H7 (cell line): ENCODE results near the gene RET. TPM values are rescaled to one million over a fixed set of nuclear protein-coding genes. Genes with fewer than 3 reads are reported as not detected.
"Not testable (repeated sequence)": the region's sequence is repeated elsewhere in the genome, so short reads cannot be mapped to it uniquely, and the experiment has no call there.

Source experiments
- DNase-seq: peaks from one replicate; pipeline ENCODE4 v3.0.0; 2012
- H3K27me3 ChIP-seq: 2 replicates; pipeline ENCODE4 v1.6.0; 2011; ENCODE audit warnings: mild to moderate bottlenecking, low read length; ENCODE audit not compliant: control insufficient read depth, insufficient read depth
- H3K36me3 ChIP-seq: replicated peaks from 2 replicates; pipeline ENCODE4 v1.5.1; 2011; ENCODE audit warnings: low read length; ENCODE audit not compliant: control insufficient read depth, insufficient read depth
- H3K4me3 ChIP-seq: 2 replicates; pipeline ENCODE4 v1.5.1; 2011; ENCODE audit warnings: low read depth, mild to moderate bottlenecking, control low read depth, low read length, moderate library complexity; ENCODE audit not compliant: insufficient read depth
- total RNA-seq: library from RNA; depleted of rRNA; stranded (reverse); fragments of >200 nt; shearing (Covaris generic); gene quantifications from 2 replicates; pipeline ENCODE4 v1.2.3, GENCODE V29; 2014

The RET gene
- total RNA-seq, 1 experiment from 2014 or later, result 16.0 TPM

- H3K4me3 ChIP-seq, result no peak overlapping the region
- no peak for DNase-seq
- no peaks in the 10 kb centered on the region for H3K36me3 ChIP-seq
- no peaks in the 10 kb centered on the region for H3K27me3 ChIP-seq
These were observed 13.8 kb downstream of the RET start for GRCh38 chr10:43090664-43091063.

- no peak overlapping the region for H3K4me3 ChIP-seq
- DNase-seq, result no peak
- no peaks in the 10 kb centered on the region for H3K36me3 ChIP-seq
- H3K27me3 ChIP-seq, result no peaks in the 10 kb centered on the region
These were observed 15.0 kb downstream of the RET start for GRCh38 chr10:43091846-43092245.

DNA sequence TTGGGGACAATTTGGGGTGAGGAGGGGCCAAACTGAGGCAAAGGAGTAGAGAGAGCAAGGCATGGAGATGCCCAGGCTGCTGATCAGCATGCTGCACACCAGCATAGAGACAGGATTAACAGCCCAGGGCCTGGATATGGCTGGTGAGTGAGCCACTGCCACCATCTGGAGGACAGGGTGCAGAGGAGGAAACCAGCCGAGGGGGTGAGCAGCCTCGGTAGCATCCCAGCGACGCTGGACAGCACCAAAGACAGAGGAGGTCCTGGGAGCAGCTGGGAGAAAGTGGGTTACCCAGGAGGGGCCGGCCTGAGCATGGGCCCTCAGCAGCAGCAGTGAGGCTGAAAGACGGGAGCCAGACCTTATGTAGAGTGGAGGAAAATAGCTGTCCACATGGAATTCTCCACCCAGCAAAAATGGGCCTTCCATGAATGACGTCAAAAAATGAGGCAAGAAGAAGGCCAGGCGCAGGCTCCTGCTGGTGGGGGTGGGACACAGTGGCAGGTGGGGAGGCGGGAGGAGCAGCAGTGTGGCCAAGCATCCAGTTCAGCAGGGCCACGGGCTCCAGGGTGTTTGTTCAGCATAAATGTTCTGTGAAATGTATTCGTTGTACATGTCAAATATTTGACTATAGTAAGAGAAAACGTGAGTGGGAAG is 16.7 kb downstream of the RET start:
- no peak overlapping the region for H3K4me3 ChIP-seq
- no peaks in the 10 kb centered on the region for H3K27me3 ChIP-seq
- DNase-seq, result peak; percentile 87

DNA sequence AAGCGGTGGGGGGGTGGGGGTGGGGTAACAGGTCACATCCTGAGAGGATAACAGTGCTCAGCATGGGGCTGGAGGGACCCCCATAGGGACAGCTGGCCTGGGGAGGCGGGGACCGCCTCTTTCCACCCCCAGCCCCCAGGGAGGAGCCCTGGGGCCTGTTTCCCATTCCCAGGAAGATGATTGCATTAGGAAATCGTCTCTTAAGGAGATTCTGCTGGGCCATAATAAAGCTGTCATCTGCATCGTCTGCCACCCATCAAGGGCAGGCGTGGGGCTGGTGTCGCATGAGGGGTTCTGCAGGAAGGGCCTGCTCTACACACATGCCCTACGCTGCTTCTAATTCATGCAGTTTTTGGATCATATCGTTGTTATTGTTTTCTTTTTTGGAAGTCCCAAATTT is 17.2 kb downstream of the RET start:
- H3K36me3 ChIP-seq, result no peaks in the 10 kb centered on the region
- H3K27me3 ChIP-seq, result no peaks in the 10 kb centered on the region
- peak; percentile 68 for DNase-seq
- H3K4me3 ChIP-seq, result no peak overlapping the region

More for the DNA sequence above, 16.7 kb downstream of the RET start:
- no peaks in the 10 kb centered on the region for H3K36me3 ChIP-seq

GRCh38 chr10:43099339-43099738 is 22.5 kb downstream of the RET start:
- H3K36me3 ChIP-seq, H3K27me3 ChIP-seq, H3K4me3 ChIP-seq, DNase-seq: not testable (repeated sequence)

GRCh38 chr10:43099928-43100327 is 23.1 kb downstream of the RET start:
- Histone ChIP-seq H3K27me3 (peaks cover 10% of the 10 kb centered on the region), H3K4me3 (no peak overlapping the region), H3K36me3 (no peaks in the 10 kb centered on the region)
- no peak for DNase-seq

DNA sequence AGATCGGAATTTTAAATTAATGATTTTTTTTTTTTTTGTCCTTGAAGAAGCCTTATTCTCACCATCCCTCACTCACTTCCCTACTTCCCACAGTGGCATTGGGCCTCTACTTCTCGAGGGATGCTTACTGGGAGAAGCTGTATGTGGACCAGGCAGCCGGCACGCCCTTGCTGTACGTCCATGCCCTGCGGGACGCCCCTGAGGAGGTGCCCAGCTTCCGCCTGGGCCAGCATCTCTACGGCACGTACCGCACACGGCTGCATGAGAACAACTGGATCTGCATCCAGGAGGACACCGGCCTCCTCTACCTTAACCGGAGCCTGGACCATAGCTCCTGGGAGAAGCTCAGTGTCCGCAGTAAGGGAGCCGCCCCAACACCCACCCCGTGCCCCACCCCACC is 23.5 kb downstream of the RET start:
- no peak overlapping the region for H3K4me3 ChIP-seq
- H3K36me3 ChIP-seq, result no peaks in the 10 kb centered on the region
- H3K27me3 ChIP-seq, result peaks cover 12% of the 10 kb centered on the region
- no peak for DNase-seq

- H3K27me3 ChIP-seq, result peaks cover 12% of the 10 kb centered on the region
- H3K4me3 ChIP-seq, result no peak overlapping the region
- DNase-seq, result no peak
- no peaks in the 10 kb centered on the region for H3K36me3 ChIP-seq
These were observed 25.4 kb downstream of the RET start for GRCh38 chr10:43102063-43102828.

GRCh38 chr10:43105102-43105955 is 28.5 kb downstream of the RET start:
- H3K36me3 ChIP-seq, result no peaks in the 10 kb centered on the region
- peaks cover 12% of the 10 kb centered on the region for H3K27me3 ChIP-seq
- DNase-seq, result peak; percentile 99
- H3K4me3 ChIP-seq, result peak overlapping the region; percentile 65

- peaks cover 12% of the 10 kb centered on the region for H3K27me3 ChIP-seq
- no peak overlapping the region for H3K4me3 ChIP-seq
- no peak for DNase-seq
- no peaks in the 10 kb centered on the region for H3K36me3 ChIP-seq
These were observed 29.0 kb downstream of the RET start for GRCh38 chr10:43105956-43106229.

DNA sequence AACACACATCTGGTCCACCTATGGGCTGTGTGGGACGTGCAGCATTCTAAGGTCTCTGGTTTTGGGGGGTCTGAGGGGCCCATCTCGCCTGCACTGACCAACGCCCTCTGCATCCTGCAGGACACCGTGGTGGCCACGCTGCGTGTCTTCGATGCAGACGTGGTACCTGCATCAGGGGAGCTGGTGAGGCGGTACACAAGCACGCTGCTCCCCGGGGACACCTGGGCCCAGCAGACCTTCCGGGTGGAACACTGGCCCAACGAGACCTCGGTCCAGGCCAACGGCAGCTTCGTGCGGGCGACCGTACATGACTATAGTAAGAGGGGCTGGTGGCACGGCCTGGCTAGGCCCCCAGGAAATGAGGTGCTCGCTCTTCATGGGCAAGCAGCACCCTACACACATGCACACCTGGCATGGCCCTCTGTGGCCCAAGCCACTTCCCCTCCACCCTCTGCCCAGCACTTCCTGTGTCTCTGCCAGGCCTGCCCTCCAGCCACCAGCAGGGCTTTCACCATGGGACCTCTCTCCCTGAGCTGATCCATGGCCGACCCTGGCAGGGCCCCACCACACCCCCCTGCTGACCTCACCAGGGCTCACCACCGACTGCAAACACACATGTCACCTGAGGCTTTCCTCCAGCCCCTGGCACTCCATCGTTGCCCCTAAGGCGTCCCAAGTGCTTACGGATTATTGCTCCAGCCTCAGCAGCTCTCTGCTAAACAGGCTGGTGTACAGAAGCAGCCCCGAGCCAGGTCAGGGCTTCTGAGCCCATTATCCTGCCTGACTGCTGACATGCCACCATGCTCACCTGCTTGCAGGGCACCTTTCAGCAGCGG is 29.6 kb downstream of the RET start:
- no peak for DNase-seq
- H3K27me3 ChIP-seq, result peaks cover 12% of the 10 kb centered on the region
- no peak overlapping the region for H3K4me3 ChIP-seq
- no peaks in the 10 kb centered on the region for H3K36me3 ChIP-seq

DNA sequence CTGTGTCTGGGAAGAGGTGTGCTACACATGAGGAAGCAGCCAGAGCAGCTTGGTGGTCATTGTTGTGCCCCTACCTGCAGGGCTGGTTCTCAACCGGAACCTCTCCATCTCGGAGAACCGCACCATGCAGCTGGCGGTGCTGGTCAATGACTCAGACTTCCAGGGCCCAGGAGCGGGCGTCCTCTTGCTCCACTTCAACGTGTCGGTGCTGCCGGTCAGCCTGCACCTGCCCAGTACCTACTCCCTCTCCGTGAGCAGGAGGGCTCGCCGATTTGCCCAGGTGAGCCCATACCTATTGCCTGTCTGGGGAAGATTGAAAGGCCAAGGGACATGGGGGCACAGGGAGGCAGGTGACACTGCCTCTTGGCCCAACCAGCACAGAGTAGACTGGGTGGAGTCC is 32.1 kb downstream of the RET start:
- Histone ChIP-seq H3K36me3 (no peaks in the 10 kb centered on the region), H3K27me3 (peaks cover 10% of the 10 kb centered on the region), H3K4me3 (no peak overlapping the region)
- no peak for DNase-seq

- Histone ChIP-seq H3K27me3 (peaks cover 4% of the 10 kb centered on the region), H3K4me3 (no peak overlapping the region), H3K36me3 (no peaks in the 10 kb centered on the region)
- no peak for DNase-seq
These were observed 32.9 kb downstream of the RET start for GRCh38 chr10:43109671-43110249.
